Activated naive CD4-positive, alpha-beta T cell treated with anti-CD3 and anti-CD28 coated beads, Interleukin-2, amount 50 U/mL, for 72 hours (primary cell): Measurements from ENCODE around the gene PCDHB12. TPM values are rescaled to one million over a fixed set of nuclear protein-coding genes. Genes with fewer than 3 reads are reported as not detected.
A peak's percentile ranks its signal among the peaks of the same experiment; 100 is the strongest.
"Not testable (repeated sequence)": the region's sequence is repeated elsewhere in the genome, so short reads cannot be mapped to it uniquely, and the experiment has no call there.

Experiments used
- ATAC-seq, 2 donors: fragments of 150-1000 bp; cut with Tn5 transposase; 2 replicates each; pipeline ENCODE4 v1.10.0; 2021; ENCODE audit warnings: mild to moderate bottlenecking in 2 of 2, moderate library complexity in 2 of 2
- DNase-seq, 2 donors: peaks; one replicate each; pipeline ENCODE4 v3.0.0; 2021 to 2022; ENCODE audit warnings: low spot score in 2 of 2
- H3K27ac Mint-ChIP-seq, 2 donors: one replicate each; pipeline ENCODE4 v1.8.0; 2022; ENCODE audit warnings: mild to moderate bottlenecking in 2 of 2, mixed read lengths in 2 of 2
- H3K36me3 Mint-ChIP-seq, 2 donors: one replicate each; pipeline ENCODE4 v1.8.0; 2022; ENCODE audit warnings: mixed read lengths in 2 of 2
- H3K9me3 Mint-ChIP-seq, 2 donors: one replicate each; pipeline ENCODE4 v1.8.0; 2022; ENCODE audit warnings: mixed read lengths in 2 of 2
- total RNA-seq, 2 donors: library from RNA; stranded (reverse); gene quantifications; one replicate each; pipeline ENCODE4 v1.2.3, GENCODE V29; 2022

The PCDHB12 gene
- not detected for total RNA-seq

GRCh38 chr5:141208478-141208877, at the start of gene PCDHB12:
PCDHB12 (plus strand) TSS chr5:141208719; CDS start chr5:141208908, 189 bp downstream.
- ATAC-seq (no peak), DNase-seq (no peak)
- peaks cover 4 to 10% of the 10 kb centered on the region in 2 donors for H3K9me3 Mint-ChIP-seq
- peaks cover 17 to 23% of the 10 kb centered on the region in 2 donors for H3K36me3 Mint-ChIP-seq
- H3K27ac Mint-ChIP-seq: no peak within 1 kb of the TSS

DNA sequence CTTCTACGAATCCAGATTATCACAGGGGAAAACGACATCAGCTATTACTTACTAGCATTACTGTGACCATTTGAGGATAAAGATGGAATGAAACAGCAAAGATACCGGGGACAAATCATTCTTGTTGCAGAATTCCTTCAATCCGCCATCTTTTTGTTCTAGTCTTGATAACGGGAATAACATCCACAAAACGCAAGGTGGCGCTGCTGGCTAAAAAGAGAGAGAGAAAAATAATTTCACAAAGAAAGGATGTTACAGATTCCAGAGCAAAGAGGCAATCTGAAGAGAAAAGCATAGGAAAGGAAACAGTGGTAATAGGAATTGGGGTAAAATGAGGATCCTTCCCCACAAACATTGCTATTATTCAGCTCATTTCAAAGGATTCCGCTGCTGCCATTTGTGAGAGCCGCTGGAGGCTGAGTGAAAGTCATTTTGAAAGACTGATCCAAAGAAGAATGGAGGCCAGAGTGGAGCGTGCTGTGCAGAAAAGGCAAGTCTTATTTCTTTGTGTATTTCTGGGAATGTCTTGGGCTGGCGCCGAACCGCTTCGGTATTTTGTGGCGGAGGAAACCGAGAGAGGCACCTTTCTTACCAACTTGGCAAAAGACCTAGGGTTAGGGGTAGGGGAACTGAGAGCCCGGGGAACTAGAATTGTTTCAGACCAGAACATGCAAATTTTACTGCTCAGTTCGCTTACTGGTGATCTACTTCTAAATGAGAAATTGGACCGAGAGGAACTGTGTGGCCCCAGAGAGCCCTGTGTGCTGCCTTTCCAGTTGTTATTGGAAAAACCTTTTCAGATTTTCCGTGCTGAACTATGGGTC, 35.9 kb upstream of the PCDHB12 start, which contains the start of gene PCDHB7:
Gene PCDHB7, plus strand, starts transcription at position 264 of the 824 bp plus-strand sequence. Its CDS starts 192 bp downstream, at position 456.
- ATAC-seq (no peak), DNase-seq (peak in 1 of 2 donors; percentile 22)
- Mint-ChIP-seq H3K9me3 (peaks cover 14 to 18% of the 10 kb centered on the region in 2 donors), H3K36me3 (peaks cover 11 to 24% of the 10 kb centered on the region in 2 donors), H3K27ac (no peak within 1 kb of the TSS)

DNA sequence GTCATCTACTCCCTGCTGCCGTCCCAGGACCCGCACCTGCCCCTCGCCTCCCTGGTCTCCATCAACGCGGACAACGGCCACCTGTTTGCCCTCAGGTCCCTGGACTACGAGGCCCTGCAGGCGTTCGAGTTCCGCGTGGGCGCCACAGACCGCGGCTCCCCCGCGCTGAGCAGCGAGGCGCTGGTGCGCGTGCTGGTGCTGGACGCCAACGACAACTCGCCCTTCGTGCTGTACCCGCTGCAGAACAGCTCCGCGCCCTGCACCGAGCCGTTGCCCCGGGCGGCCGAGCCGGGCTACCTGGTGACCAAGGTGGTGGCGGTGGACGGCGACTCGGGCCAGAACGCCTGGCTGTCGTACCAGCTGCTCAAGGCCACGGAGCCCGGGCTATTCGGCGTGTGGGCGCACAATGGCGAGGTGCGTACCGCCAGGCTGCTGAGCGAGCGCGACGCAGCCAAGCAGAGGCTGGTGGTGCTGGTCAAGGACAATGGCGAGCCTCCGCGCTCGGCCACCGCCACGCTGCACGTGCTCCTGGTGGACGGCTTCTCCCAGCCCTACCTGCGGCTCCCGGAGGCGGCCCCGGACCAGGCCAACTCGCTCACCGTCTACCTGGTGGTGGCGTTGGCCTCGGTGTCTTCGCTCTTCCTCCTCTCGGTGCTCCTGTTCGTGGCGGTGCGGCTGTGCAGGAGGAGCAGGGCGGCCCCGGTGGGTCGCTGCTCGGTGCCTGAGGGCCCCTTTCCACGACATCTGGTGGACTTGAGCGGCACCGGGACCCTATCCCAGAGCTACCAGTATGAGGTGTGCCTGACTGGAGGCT, 34.0 kb upstream of the PCDHB12 start:
- peaks cover 7 to 18% of the 10 kb centered on the region in 2 donors for H3K36me3 Mint-ChIP-seq
- ATAC-seq, H3K27ac Mint-ChIP-seq, DNase-seq: not testable (repeated sequence)
- H3K9me3 Mint-ChIP-seq: peaks cover 13 to 14% of the 10 kb centered on the region in 2 donors

DNA sequence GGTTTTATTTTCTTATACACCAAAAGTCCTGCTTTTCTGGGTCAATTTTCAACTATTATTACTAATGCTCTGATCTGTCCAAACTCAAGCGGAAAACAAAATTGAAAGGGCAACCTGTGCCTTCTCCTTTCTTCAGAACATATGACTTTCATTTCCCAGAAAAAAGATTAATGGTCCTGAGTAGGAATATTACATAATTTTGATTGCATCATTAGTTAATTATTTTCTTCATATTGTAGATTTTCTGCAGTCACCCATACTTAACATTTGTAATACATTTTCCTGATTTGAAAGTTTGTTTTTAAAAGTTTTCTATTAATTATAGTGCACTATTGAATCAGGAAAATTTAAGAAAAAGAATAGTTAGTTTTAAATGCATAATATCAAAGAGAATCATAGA, 32.6 kb upstream of the PCDHB12 start:
- no peak for ATAC-seq
- peaks cover 11 to 24% of the 10 kb centered on the region in 2 donors for H3K36me3 Mint-ChIP-seq
- peaks cover 13 to 17% of the 10 kb centered on the region in 2 donors for H3K9me3 Mint-ChIP-seq
- no peak for DNase-seq
- no peak overlapping the region for H3K27ac Mint-ChIP-seq

GRCh38 chr5:141177577-141178191, 30.8 kb upstream of the PCDHB12 start, which contains the start of gene PCDHB8:
PCDHB8 (plus strand) TSS chr5:141177790; CDS start chr5:141178035, 245 bp downstream.
- ATAC-seq, H3K27ac Mint-ChIP-seq, DNase-seq: not testable (repeated sequence)
- Mint-ChIP-seq H3K9me3 (peaks cover 17 to 21% of the 10 kb centered on the region in 2 donors), H3K36me3 (peaks cover 19 to 25% of the 10 kb centered on the region in 2 donors)

DNA sequence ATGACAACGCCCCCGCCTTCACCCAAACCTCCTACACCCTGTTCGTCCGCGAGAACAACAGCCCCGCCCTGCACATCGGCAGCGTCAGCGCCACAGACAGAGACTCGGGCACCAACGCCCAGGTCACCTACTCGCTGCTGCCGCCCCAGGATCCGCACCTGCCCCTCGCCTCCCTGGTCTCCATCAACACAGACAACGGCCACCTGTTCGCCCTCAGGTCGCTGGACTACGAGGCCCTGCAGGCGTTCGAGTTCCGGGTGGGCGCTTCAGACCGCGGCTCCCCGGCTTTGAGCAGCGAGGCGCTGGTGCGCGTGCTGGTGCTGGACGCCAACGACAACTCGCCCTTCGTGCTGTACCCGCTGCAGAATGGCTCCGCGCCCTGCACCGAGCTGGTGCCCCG, 29.1 kb upstream of the PCDHB12 start:
- not testable (repeated sequence) for H3K27ac Mint-ChIP-seq, DNase-seq, ATAC-seq
- Mint-ChIP-seq H3K36me3 (peaks cover 23 to 25% of the 10 kb centered on the region in 2 donors), H3K9me3 (peaks cover 14 to 22% of the 10 kb centered on the region in 2 donors)

DNA sequence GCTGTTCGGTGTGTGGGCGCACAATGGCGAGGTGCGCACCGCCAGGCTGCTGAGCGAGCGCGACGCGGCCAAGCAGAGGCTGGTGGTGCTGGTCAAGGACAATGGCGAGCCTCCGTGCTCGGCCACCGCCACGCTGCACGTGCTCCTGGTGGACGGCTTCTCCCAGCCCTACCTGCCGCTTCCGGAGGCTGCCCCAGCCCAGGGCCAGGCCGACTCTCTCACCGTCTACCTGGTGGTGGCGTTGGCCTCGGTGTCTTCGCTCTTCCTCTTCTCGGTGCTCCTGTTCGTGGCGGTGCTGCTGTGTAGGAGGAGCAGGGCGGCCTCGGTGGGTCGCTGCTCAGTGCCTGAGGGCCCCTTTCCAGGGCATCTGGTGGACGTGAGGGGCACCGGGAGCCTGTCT, 28.6 kb upstream of the PCDHB12 start:
- DNase-seq, ATAC-seq, H3K27ac Mint-ChIP-seq: not testable (repeated sequence)
- Mint-ChIP-seq H3K36me3 (peaks cover 28 to 30% of the 10 kb centered on the region in 2 donors), H3K9me3 (peaks cover 17 to 27% of the 10 kb centered on the region in 2 donors)

- ATAC-seq: no peak
- Mint-ChIP-seq H3K9me3 (peaks cover 17 to 31% of the 10 kb centered on the region in 2 donors), H3K36me3 (peaks cover 29 to 34% of the 10 kb centered on the region in 2 donors), H3K27ac (no peak overlapping the region)
- no peak for DNase-seq
Observed at GRCh38 chr5:141180313-141180712, 28.2 kb upstream of the PCDHB12 start.

DNA sequence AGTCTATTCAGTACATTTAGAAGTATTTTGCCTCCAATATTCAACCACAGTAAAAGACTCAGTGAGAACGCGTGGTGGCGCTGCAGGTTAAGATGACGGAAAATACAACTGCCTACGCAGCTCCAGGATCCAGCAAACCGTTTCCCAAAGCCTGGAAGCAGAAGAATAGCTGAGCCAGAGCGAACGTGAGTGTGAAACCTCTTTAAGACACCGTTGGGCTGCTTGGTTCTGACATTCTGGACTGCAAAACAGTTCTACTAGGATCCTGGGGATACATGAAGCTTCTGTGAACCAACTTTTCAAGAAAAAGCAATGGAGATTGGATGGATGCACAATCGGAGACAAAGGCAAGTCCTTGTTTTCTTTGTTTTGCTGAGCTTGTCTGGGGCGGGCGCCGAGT, 26.3 kb upstream of the PCDHB12 start, which contains the start of gene PCDHB16:
Gene PCDHB16, plus strand, starts transcription at position 140 of the 400 bp plus-strand sequence. Its CDS starts 173 bp downstream, at position 313.
- ATAC-seq (no peak), DNase-seq (no peak)
- H3K9me3 Mint-ChIP-seq: peaks cover 22 to 36% of the 10 kb centered on the region in 2 donors
- peaks cover 36 to 43% of the 10 kb centered on the region in 2 donors for H3K36me3 Mint-ChIP-seq
- no peak within 1 kb of the TSS for H3K27ac Mint-ChIP-seq

DNA sequence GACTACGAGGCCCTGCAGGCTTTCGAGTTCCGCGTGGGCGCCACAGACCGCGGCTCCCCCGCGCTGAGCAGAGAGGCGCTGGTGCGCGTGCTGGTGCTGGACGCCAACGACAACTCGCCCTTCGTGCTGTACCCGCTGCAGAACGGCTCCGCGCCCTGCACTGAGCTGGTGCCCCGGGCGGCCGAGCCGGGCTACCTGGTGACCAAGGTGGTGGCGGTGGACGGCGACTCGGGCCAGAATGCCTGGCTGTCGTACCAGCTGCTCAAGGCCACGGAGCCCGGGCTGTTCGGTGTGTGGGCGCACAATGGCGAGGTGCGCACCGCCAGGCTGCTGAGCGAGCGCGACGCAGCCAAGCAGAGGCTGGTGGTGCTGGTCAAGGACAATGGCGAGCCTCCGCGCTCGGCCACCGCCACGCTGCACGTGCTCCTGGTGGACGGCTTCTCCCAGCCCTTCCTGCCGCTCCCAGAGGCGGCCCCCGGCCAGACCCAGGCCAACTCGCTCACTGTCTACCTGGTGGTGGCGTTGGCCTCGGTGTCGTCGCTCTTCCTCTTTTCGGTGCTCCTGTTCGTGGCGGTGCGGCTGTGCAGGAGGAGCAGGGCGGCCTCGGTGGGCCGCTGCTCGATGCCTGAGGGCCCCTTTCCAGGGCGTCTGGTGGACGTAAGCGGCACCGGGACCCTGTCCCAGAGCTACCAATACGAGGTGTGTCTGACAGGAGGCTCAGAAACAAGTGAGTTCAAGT, 24.2 kb upstream of the PCDHB12 start:
- H3K27ac Mint-ChIP-seq, ATAC-seq, DNase-seq: not testable (repeated sequence)
- Mint-ChIP-seq H3K36me3 (peaks cover 43 to 55% of the 10 kb centered on the region in 2 donors), H3K9me3 (peaks cover 25 to 41% of the 10 kb centered on the region in 2 donors)

- DNase-seq: peak in 1 of 2 donors; percentile 23
- H3K9me3 Mint-ChIP-seq: peaks cover 26 to 35% of the 10 kb centered on the region in 2 donors
- no peak within 1 kb of the TSS for H3K27ac Mint-ChIP-seq
- peaks cover 44 to 56% of the 10 kb centered on the region in 2 donors for H3K36me3 Mint-ChIP-seq
- no peak for ATAC-seq
Observed at GRCh38 chr5:141186897-141187512, 21.5 kb upstream of the PCDHB12 start, which contains the start of gene PCDHB9. PCDHB9 (plus strand) TSS chr5:141187161; CDS start chr5:141187319, 158 bp downstream.

DNA sequence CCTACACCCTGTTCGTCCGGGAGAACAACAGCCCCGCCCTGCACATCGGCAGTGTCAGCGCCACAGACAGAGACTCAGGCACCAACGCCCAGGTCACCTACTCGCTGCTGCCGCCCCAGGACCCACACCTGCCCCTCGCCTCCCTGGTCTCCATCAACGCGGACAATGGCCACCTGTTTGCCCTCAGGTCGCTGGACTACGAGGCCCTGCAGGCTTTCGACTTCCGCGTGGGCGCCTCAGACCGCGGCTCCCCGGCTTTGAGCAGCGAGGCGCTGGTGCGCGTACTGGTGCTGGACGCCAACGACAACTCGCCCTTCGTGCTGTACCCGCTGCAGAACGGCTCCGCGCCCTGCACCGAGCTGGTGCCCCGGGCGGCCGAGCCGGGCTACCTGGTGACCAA, 19.8 kb upstream of the PCDHB12 start:
- peaks cover 44 to 56% of the 10 kb centered on the region in 2 donors for H3K36me3 Mint-ChIP-seq

DNA sequence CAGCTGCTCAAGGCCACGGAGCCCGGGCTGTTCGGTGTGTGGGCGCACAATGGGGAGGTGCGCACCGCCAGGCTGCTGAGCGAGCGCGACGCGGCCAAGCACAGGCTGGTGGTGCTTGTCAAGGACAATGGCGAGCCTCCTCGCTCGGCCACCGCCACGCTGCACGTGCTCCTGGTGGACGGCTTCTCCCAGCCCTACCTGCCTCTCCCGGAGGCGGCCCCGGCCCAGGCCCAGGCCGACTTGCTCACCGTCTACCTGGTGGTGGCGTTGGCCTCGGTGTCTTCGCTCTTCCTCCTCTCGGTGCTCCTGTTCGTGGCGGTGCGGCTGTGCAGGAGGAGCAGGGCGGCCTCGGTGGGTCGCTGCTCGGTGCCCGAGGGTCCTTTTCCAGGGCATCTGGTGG, 19.4 kb upstream of the PCDHB12 start:
- H3K27ac Mint-ChIP-seq, ATAC-seq, DNase-seq: not testable (repeated sequence)
- Mint-ChIP-seq H3K36me3 (peaks cover 45 to 57% of the 10 kb centered on the region in 2 donors), H3K9me3 (peaks cover 25 to 33% of the 10 kb centered on the region in 2 donors)

More for the DNA sequence above, 19.8 kb upstream of the PCDHB12 start:
- DNase-seq, H3K27ac Mint-ChIP-seq, ATAC-seq: not testable (repeated sequence)
- H3K9me3 Mint-ChIP-seq: peaks cover 25 to 33% of the 10 kb centered on the region in 2 donors

DNA sequence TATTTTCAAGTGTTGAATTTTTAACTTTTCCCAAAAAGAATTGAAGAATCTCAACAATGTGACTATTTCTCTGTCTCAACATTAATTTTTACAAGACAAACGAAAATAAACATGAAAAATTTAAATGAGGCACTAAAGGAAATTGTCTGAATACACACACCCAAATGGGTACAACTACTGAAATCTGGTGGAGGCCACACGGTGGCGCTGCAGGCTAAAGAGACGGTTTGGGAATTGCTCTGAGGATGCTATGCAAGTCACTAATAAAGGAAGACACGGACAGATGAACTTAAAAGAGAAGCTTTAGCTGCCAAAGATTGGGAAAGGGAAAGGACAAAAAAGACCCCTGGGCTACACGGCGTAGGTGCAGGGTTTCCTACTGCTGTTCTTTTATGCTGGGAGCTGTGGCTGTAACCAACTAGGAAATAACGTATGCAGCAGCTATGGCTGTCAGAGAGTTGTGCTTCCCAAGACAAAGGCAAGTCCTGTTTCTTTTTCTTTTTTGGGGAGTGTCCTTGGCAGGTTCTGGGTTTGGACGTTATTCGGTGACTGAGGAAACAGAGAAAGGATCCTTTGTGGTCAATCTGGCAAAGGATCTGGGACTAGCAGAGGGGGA, 16.3 kb upstream of the PCDHB12 start, which contains the start of gene PCDHB10:
Gene PCDHB10, plus strand, starts transcription at position 244 of the 616 bp plus-strand sequence. Its CDS starts 200 bp downstream, at position 444.
- DNase-seq: peak in 1 of 2 donors; percentile 32
- Mint-ChIP-seq H3K27ac (no peak within 1 kb of the TSS), H3K9me3 (peaks cover 22 to 33% of the 10 kb centered on the region in 2 donors), H3K36me3 (peaks cover 41 to 56% of the 10 kb centered on the region in 2 donors)
- ATAC-seq: no peak
